H1 (cell line): ENCODE data around the gene MCOLN3. TPM values are rescaled to one million over a fixed set of nuclear protein-coding genes. Genes with fewer than 3 reads are reported as not detected.

Experiments
- CTCF ChIA-PET: fragments of 300-600 bp; sonication (Branson Sonifier 250); formaldehyde crosslinking; loops from one replicate; lab custom pipeline; 2021; ENCODE audit not compliant: partially characterized antibody; lab: Charles Lee
- POLR2A ChIA-PET: fragments of 300-600 bp; sonication (Branson Sonifier 250); formaldehyde crosslinking; loops from one replicate; lab custom pipeline; 2021; ENCODE audit warnings: inconsistent platforms; ENCODE audit not compliant: partially characterized antibody; lab: Charles Lee
- DNase-seq, 2 experiments: peaks; one replicate each; pipeline versions ENCODE4 v3.0.0 to v3.0.0-alpha.2; 2010 to 2022; ENCODE audit warnings: low spot score in 2 of 2, low read depth in 1 of 2, mixed read lengths in 1 of 2
- FAIRE-seq: peaks from 2 replicates; lab custom pipeline; 2011; peaks lifted over from hg19 to GRCh38; lab: Jason Lieb, UNC
- H2AFZ ChIP-seq: 2 replicates; pipeline ENCODE4 v1.8.1; 2012; ENCODE audit warnings: low read length, inconsistent platforms
- H2AK5ac ChIP-seq: 2 replicates; pipeline ENCODE4 v1.6.1; 2013; ENCODE audit warnings: low read depth, low read length
- H2BK120ac ChIP-seq: replicated peaks from 2 replicates; pipeline ENCODE3; 2013; ENCODE audit warnings: low read depth, low read length, inconsistent platforms
- H2BK12ac ChIP-seq: 2 replicates; pipeline ENCODE4 v1.6.1; 2013; ENCODE audit warnings: low read depth, low read length
- H2BK15ac ChIP-seq: 2 replicates; pipeline ENCODE4 v1.6.1; 2013; ENCODE audit warnings: low read length
- H2BK20ac ChIP-seq: 2 replicates; pipeline ENCODE4 v1.6.1; 2013; ENCODE audit warnings: low read length
- H2BK5ac ChIP-seq: 2 replicates; pipeline ENCODE4 v1.6.1; 2013; ENCODE audit warnings: low read depth, low read length
- H3K14ac ChIP-seq: 2 replicates; pipeline ENCODE4 v1.6.1; 2013; ENCODE audit warnings: inconsistent platforms; ENCODE audit not compliant: insufficient read length
- H3K18ac ChIP-seq: 2 replicates; pipeline ENCODE4 v1.6.1; 2013; ENCODE audit warnings: low read length; ENCODE audit errors: extremely low read depth
- H3K23ac ChIP-seq: 2 replicates; pipeline ENCODE4 v1.6.1; 2013; ENCODE audit warnings: inconsistent platforms; ENCODE audit not compliant: insufficient read length
- H3K23me2 ChIP-seq: 2 replicates; pipeline ENCODE4 v1.6.1; 2013; ENCODE audit warnings: low read depth, low read length
- H3K27ac ChIP-seq: 2 replicates; pipeline ENCODE4 v1.6.1; 2011; ENCODE audit warnings: low read depth, low read length, inconsistent platforms
- H3K27me3 ChIP-seq, 4 experiments: replicated peaks in 1 of 4; 1 replicate in 1 of 4; 2 replicates in 3 of 4; pipeline versions ENCODE4 v1.6.1 to v1.8.1; 2011 to 2013; ENCODE audit warnings: low read length in 3 of 4, mild to moderate bottlenecking in 3 of 4, inconsistent platforms in 2 of 4, mixed read lengths in 2 of 4, moderate library complexity in 1 of 4; ENCODE audit not compliant: control insufficient read depth in 3 of 4, insufficient read depth in 3 of 4; ENCODE audit errors: extremely low read depth in 1 of 4
- H3K36me3 ChIP-seq, 4 experiments: 2 replicates each; pipeline versions ENCODE4 v1.6.1 to v1.8.1; 2011 to 2013; ENCODE audit warnings: mild to moderate bottlenecking in 4 of 4, low read length in 3 of 4, moderate library complexity in 2 of 4, control low read depth in 1 of 4, inconsistent platforms in 1 of 4; ENCODE audit not compliant: insufficient read depth in 4 of 4, control insufficient read depth in 2 of 4
- H3K4ac ChIP-seq: replicated peaks from 2 replicates; pipeline ENCODE3; 2013; ENCODE audit warnings: low read length, low read depth, mixed read lengths, inconsistent platforms; ENCODE audit not compliant: insufficient read length
- H3K4me1 ChIP-seq, 4 experiments: replicated peaks in 1 of 4; 1 replicate in 1 of 4; 2 replicates in 3 of 4; pipeline versions ENCODE4 v1.6.1 to v1.8.1; 2011 to 2013; ENCODE audit warnings: low read length in 3 of 4, inconsistent platforms in 2 of 4, mixed read lengths in 1 of 4; ENCODE audit not compliant: insufficient read depth in 4 of 4, control insufficient read depth in 3 of 4
- H3K4me2 ChIP-seq, 2 experiments: 2 replicates each; pipeline versions ENCODE4 v1.6.1 to v1.8.1; 2011 to 2013; ENCODE audit warnings: low read depth in 2 of 2, low read length in 2 of 2, control low read depth in 1 of 2, inconsistent platforms in 1 of 2, mild to moderate bottlenecking in 1 of 2; ENCODE audit not compliant: insufficient read depth in 1 of 2
- H3K4me3 ChIP-seq, 4 experiments: fragments of 200-600, 300-600 bp in 1 of 4; sonication (generic), shearing (Covaris generic), sonication (Bioruptor Twin) in 1 of 4; 2 replicates each; pipeline versions ENCODE4 v1.5.1 to v1.8.1; 2011 to 2016; ENCODE audit warnings: low read length in 4 of 4, low read depth in 3 of 4, control low read depth in 2 of 4, inconsistent platforms in 2 of 4, mild to moderate bottlenecking in 2 of 4, mixed read lengths in 1 of 4, moderate library complexity in 1 of 4; ENCODE audit not compliant: insufficient read depth in 2 of 4; ENCODE audit errors: extremely low read depth in 1 of 4
- H3K56ac ChIP-seq: replicated peaks from 2 replicates; pipeline ENCODE3; 2013; ENCODE audit warnings: low read depth, mild to moderate bottlenecking, mixed read lengths, low read length, inconsistent platforms; ENCODE audit not compliant: insufficient read length
- H3K79me1 ChIP-seq: 2 replicates; pipeline ENCODE4 v1.6.1; 2013; ENCODE audit warnings: low read depth, low read length, control low read depth
- H3K79me2 ChIP-seq, 2 experiments: 2 replicates each; pipeline versions ENCODE4 v1.6.1 to v1.8.1; 2012 to 2013; ENCODE audit warnings: low read length in 2 of 2, mild to moderate bottlenecking in 2 of 2, inconsistent platforms in 1 of 2; ENCODE audit not compliant: insufficient read depth in 2 of 2, control insufficient read depth in 1 of 2
- H3K9ac ChIP-seq, 4 experiments: replicated peaks in 1 of 4; 1 replicate in 1 of 4; 2 replicates in 3 of 4; pipeline versions ENCODE4 v1.6.1 to v1.8.1; 2011 to 2013; ENCODE audit warnings: low read depth in 3 of 4, low read length in 3 of 4, control low read depth in 2 of 4, mild to moderate bottlenecking in 2 of 4, moderate library complexity in 2 of 4, inconsistent platforms in 1 of 4; ENCODE audit errors: extremely low read depth in 1 of 4
- H3K9me3 ChIP-seq, 2 experiments: 2 replicates each; pipeline versions ENCODE4 v1.6.1 to v1.8.1; 2012 to 2013; ENCODE audit warnings: mild to moderate bottlenecking in 2 of 2, moderate library complexity in 2 of 2, control low read depth in 1 of 2, inconsistent platforms in 1 of 2, low read depth in 1 of 2, low read length in 1 of 2, mixed read lengths in 1 of 2; ENCODE audit not compliant: insufficient read depth in 2 of 2
- H4K20me1 ChIP-seq, 2 experiments: replicated peaks in 1 of 2; 2 replicates each; pipeline versions ENCODE3 to v1.8.1; 2011 to 2013; ENCODE audit warnings: inconsistent platforms in 2 of 2, low read length in 2 of 2, mild to moderate bottlenecking in 1 of 2; ENCODE audit not compliant: insufficient read depth in 2 of 2, control insufficient read depth in 1 of 2
- H4K5ac ChIP-seq: 2 replicates; pipeline ENCODE4 v1.6.1; 2013; ENCODE audit warnings: low read length, low read depth, mixed read lengths, inconsistent platforms; ENCODE audit not compliant: insufficient read length
- H4K8ac ChIP-seq: 2 replicates; pipeline ENCODE4 v1.8.0; 2013; ENCODE audit warnings: mild to moderate bottlenecking, moderate library complexity, low read length, inconsistent platforms; ENCODE audit not compliant: insufficient read depth; ENCODE audit errors: extremely low read depth
- H4K91ac ChIP-seq: replicated peaks from 2 replicates; pipeline ENCODE3; 2013; ENCODE audit warnings: low read length, mixed read lengths, inconsistent platforms; ENCODE audit not compliant: insufficient read length
- NANOG ChIP-seq: IDR thresholded peaks from 2 replicates; pipeline ENCODE4 v1.6.1; 2011; ENCODE audit warnings: low read length, low read depth, mild to moderate bottlenecking, inconsistent platforms; ENCODE audit not compliant: insufficient read depth, poor library complexity, severe bottlenecking
- RAD21 ChIP-seq, 2 experiments: IDR thresholded peaks in 1 of 2; conservative IDR thresholded peaks in 1 of 2; 2 replicates each; pipeline ENCODE4 v1.6.1; 2011; ENCODE audit warnings: low read depth in 2 of 2, low read length in 2 of 2, improper control_type of control experiment in 1 of 2, inconsistent platforms in 1 of 2, mild to moderate bottlenecking in 1 of 2, moderate library complexity in 1 of 2
- WGBS, 2 experiments: shearing (Covaris generic) in 1 of 2; methylation state at CpG; one replicate each; pipeline versions ENCODE4 v1.1.6 to v1.1.7; 2013 to 2015; ENCODE audit warnings: low lambda C conversion rate in 2 of 2, mixed read lengths in 2 of 2, inconsistent platforms in 1 of 2, low coverage in 1 of 2, missing lambda C conversion rate in 1 of 2; ENCODE audit not compliant: insufficient replicate concordance in 2 of 2, insufficient coverage in 1 of 2, insufficient read length in 1 of 2; ENCODE audit errors: extremely low coverage in 1 of 2, missing lambda C conversion rate in 1 of 2; 5-methylcytosine and 5-hydroxymethylcytosine counted together
- polyA plus RNA-seq, 7 experiments: library from polyadenylated mRNA; depleted of rRNA in 3 of 7; stranded (reverse) in 5 of 7; unstranded in 2 of 7; fragments of >200 nt in 5 of 7; fragments of 200-250 nt in 2 of 7; gene quantifications; 1 replicate in 5 of 7; 2 replicates in 1 of 7; 4 replicates in 1 of 7; pipeline versions ENCODE4 v1.2.1 to v1.2.3, GENCODE V29; 2011 to 2013; ENCODE audit warnings: missing spikeins in 2 of 7, mixed read lengths in 2 of 7
- total RNA-seq: library from RNA; stranded (reverse); fragmentation: NEBNext Ultra II Directional; extraction: Animal tissue kit (Norgen Biotek cat#: 25700); gene quantifications from 2 replicates; pipeline ENCODE4 v1.2.1, GENCODE V29; 2021
- TF ChIP-seq, protein P1 (sequence below): IDR thresholded peaks from 2 replicates; pipeline ENCODE4 v1.6.1; 2012; ENCODE audit warnings: inconsistent platforms

MCOLN3 gene
- total and polyA plus RNA-seq, 2 of the 8 experiments (the other 6 are each of a cell fraction or from before 2014, with no cell fraction given) = 3.8 to 4.9 TPM

DNA sequence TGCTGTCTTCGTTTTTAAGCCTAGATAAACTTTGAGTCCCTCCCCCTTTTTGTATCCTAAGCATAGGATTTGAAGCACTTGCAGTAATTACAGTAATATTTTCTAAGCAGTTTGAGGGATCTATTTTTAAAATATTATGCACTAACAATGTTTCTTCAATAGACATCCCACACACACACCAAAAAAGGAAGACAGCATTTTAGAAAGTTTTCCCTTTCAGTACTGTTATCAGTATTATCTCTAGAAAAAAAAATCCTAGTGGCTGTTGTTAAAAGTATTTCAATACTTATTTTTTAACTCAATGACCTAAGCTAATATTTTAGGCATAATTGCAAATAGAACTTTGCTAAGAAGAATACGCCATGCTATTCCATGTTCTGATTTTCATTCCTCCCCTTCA, 15.1 kb downstream of the MCOLN3 start:
- no peaks in the 10 kb centered on the region for H3K9me3 ChIP-seq
- H4K5ac ChIP-seq = no peak overlapping the region
- ChIA-PET CTCF (interaction anchor here (0.6 to 2.3 kb wide), 6 partner anchors 14 to 270 kb away, joined by 3 to 7 read pairs (median 3); no protein-coding TSS in a partner anchor), POLR2A (no interaction called here)
- H4K20me1 ChIP-seq = no peaks in the 10 kb centered on the region
- FAIRE-seq (no peak), DNase-seq (no peak)
- H3K18ac ChIP-seq = no peak overlapping the region
- H2BK15ac ChIP-seq = no peak overlapping the region
- H3K4ac ChIP-seq = no peak overlapping the region
- no peak overlapping the region for H3K9ac ChIP-seq
- H3K56ac ChIP-seq = no peak overlapping the region
- H3K79me1 ChIP-seq = no peaks in the 10 kb centered on the region; the same call in 1 of the 2 replicates
- H3K4me1 ChIP-seq = no peaks in the 10 kb centered on the region
- no peak overlapping the region for H2BK20ac ChIP-seq
- 85% methylated on average over 2 of the region's 2 CpGs; no CpG with 5 or more reads in 1 of the 2 experiments for WGBS, 2 experiments
- H3K14ac ChIP-seq = no peak overlapping the region
- no peak overlapping the region for H3K4me3 ChIP-seq
- no peak overlapping the region for H2BK5ac ChIP-seq
- H3K27ac ChIP-seq = no peak overlapping the region
- no peak overlapping the region for H2BK12ac ChIP-seq
- no peak overlapping the region for H2AK5ac ChIP-seq
- no peak overlapping the region for H3K23ac ChIP-seq
- no peak overlapping the region for H3K4me2 ChIP-seq
- no peak overlapping the region for H4K91ac ChIP-seq
- no peak overlapping the region for H4K8ac ChIP-seq
- H2BK120ac ChIP-seq = no peak overlapping the region
- H3K27me3 ChIP-seq = no peaks in the 10 kb centered on the region
- no peaks in the 10 kb centered on the region for H3K79me2 ChIP-seq
- no peaks in the 10 kb centered on the region for H3K36me3 ChIP-seq
- no peaks in the 10 kb centered on the region for H3K23me2 ChIP-seq
- no peak overlapping the region for H2AFZ ChIP-seq
- TF ChIP-seq, protein P1, sequence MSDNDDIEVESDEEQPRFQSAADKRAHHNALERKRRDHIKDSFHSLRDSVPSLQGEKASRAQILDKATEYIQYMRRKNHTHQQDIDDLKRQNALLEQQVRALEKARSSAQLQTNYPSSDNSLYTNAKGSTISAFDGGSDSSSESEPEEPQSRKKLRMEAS = no peak
- TF ChIP-seq RAD21 (IDR thresholded peaks at IDR 0.05 in 1 of 2, conservative IDR thresholded peaks at IDR 0.05 in 1 of 2; ENCODE audit: low read depth in 2 of 2, low read length in 2 of 2) (no peak), NANOG (no peak)
